ENCODE measurements around the gene UBE2A.

Gene UBE2A

DNA sequence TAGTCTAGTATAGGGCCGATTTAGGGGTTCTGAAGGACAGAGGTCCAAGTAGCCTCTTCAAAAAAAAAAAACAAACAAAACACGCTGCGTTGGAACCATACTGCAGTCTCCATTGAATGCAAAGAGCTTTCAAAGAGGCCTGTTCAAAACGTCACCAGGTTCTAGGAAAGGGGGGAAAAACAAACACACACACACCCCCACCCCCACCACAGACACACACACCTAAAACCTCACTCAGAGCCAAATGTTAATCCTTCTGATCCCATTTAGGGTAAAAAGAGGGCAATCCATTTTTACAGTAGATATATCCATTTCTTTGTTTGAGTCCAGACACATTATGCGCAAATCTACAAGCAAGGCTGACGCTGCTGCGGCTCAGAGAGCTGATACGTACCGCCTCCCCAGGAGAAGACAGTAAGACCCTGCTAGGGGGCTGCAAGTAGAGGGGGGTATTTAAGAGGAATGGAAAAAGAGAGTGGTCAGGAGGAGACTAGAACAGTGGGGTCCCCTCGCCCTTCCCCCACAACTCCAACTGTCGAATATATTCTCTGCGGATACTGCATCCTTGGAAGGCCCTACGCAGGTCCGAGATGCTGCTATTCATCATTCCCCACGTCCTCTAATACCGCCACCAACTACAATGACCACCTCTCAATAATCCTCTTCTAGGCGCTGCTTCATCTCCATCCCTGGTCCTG lies 30.6 kb downstream of the UBE2A start:
- peak overlapping the region; percentile 91 for H3K9ac ChIP-seq (ENCODE audit: insufficient read length)

GRCh38 chrX:119605464-119606279 lies 31.3 kb downstream of the UBE2A start:
- Histone ChIP-seq H3K9ac (ENCODE audit: insufficient read length) (peak overlapping the region; percentile 91), H3K27ac (no peak overlapping the region; the same call in 1 of the 2 replicates), H3K36me3 (ENCODE audit: insufficient read depth, low read length) (peaks cover 9% of the 10 kb centered on the region; the same call in 1 of the 2 replicates), H3K9me3 (ENCODE audit: low read depth, low read length) (no peaks in the 10 kb centered on the region), H3K4me3 (peak overlapping the region; percentile 86)
- DNase-seq (ENCODE audit: low read depth, low spot score), result no peak
- TF ChIP-seq EZH2 (IDR thresholded peaks at IDR 0.05) (no peak), POLR2AphosphoS5 (IDR thresholded peaks at IDR 0.05; ENCODE audit: borderline replicate concordance, low read depth, low read length) (no peak), FOXP2 (optimal IDR thresholded peaks at IDR 0.05; ENCODE audit: control extremely low read depth, extremely low read length, insufficient read depth) (no peak)

More for the DNA sequence above, 30.6 kb downstream of the UBE2A start:
- peaks cover 9% of the 10 kb centered on the region; the same call in 1 of the 2 replicates for H3K36me3 ChIP-seq (ENCODE audit: insufficient read depth, low read length)
- H3K9me3 ChIP-seq (ENCODE audit: low read depth, low read length), result no peaks in the 10 kb centered on the region
- DNase-seq (ENCODE audit: low read depth, low spot score), result no peak
- H3K27ac ChIP-seq, result no peak overlapping the region
- H3K4me3 ChIP-seq, result peak overlapping the region; percentile 86
- no peak for TF ChIP-seq POLR2AphosphoS5 (IDR thresholded peaks at IDR 0.05; ENCODE audit: borderline replicate concordance, low read depth, low read length)
- no peak for TF ChIP-seq FOXP2 (optimal IDR thresholded peaks at IDR 0.05; ENCODE audit: control extremely low read depth, extremely low read length, insufficient read depth)
- TF ChIP-seq EZH2 (IDR thresholded peaks at IDR 0.05), result no peak

DNA sequence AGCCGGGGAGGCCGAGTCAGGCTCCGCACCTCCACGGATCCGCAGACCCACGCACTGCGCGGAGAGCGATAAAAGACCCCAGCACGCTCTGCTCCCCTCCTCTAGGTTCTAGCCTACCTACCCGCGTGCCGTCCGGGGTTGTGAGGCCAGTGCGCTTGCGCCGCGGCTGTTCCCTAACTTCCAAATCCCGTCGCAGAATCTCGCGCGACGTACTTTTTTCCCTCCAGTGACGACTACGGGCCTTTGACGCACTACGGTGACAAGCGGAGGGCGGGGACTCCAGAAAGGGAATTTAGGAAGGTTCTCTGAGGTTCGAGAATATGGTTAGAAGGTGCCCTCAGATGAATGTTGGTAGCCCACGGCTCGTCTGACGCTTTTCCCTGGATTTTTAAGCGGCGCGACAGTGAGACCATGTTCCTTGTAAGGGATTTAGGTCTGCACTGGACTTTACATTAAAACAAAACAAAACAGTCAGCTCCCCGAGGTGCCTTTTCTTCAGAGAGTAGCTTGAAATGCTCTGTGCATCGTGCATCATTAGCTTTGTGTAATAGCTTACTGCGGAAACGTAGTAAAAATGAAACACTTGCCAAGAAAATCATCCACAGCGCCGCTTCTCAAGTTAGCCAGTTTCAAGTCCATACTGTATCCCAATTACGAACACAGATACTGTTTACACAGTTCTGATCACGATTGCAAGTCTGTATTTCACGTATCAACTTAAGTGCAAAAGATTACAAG lies 32.1 kb downstream of the UBE2A start, which contains the start of gene NKRF:
TSS of gene NKRF (minus strand) at position 145 of the 738 bp plus-strand sequence.
- Histone ChIP-seq H3K27ac (peak within 1 kb of the TSS; percentile 83; the same call in 1 of the 2 replicates), H3K9me3 (ENCODE audit: low read depth, low read length) (no peaks in the 10 kb centered on the region), H3K4me3 (peak within 1 kb of the TSS; percentile 86), H3K36me3 (ENCODE audit: insufficient read depth, low read length) (peaks cover 6% of the 10 kb centered on the region; the same call in 1 of the 2 replicates), H3K9ac (ENCODE audit: insufficient read length) (peak within 1 kb of the TSS; percentile 91)
- peak; percentile 67 for DNase-seq (ENCODE audit: low read depth, low spot score)
- no peak for TF ChIP-seq EZH2 (IDR thresholded peaks at IDR 0.05)
- TF ChIP-seq POLR2AphosphoS5 (IDR thresholded peaks at IDR 0.05; ENCODE audit: borderline replicate concordance, low read depth, low read length), result peak; percentile 96

DNA sequence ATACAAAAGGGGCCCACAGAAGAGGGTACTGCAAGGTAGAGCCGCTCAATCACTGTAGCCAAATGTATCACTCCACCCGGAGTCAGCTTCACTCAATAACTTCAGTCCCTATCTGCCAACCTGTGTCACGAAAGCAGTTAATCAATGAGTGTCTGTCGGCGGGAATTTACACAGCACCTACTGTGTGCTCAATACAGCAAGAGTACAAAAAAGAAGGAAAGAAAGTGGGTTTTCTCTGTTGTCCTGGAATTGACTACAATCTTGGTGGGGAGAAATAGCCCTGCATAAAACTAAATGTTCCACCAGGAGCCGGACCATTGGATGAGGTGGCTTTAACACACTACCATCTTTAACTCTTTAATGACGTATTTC lies 32.6 kb downstream of the UBE2A start:
- H3K9me3 ChIP-seq (ENCODE audit: low read depth, low read length), result no peaks in the 10 kb centered on the region
- H3K27ac ChIP-seq, result no peak overlapping the region
- DNase-seq (ENCODE audit: low read depth, low spot score), result no peak
- peaks cover 6% of the 10 kb centered on the region; the same call in 1 of the 2 replicates for H3K36me3 ChIP-seq (ENCODE audit: insufficient read depth, low read length)
- no peak for TF ChIP-seq FOXP2 (optimal IDR thresholded peaks at IDR 0.05; ENCODE audit: control extremely low read depth, extremely low read length, insufficient read depth)
- TF ChIP-seq EZH2 (IDR thresholded peaks at IDR 0.05), result no peak
- no peak for TF ChIP-seq POLR2AphosphoS5 (IDR thresholded peaks at IDR 0.05; ENCODE audit: borderline replicate concordance, low read depth, low read length)
- peak overlapping the region; percentile 73 for H3K9ac ChIP-seq (ENCODE audit: insufficient read length)
- peak overlapping the region; percentile 86 for H3K4me3 ChIP-seq

GRCh38 chrX:119614776-119615175 lies 40.4 kb downstream of the UBE2A start:
- DNase-seq (ENCODE audit: low read depth, low spot score), result no peak
- no peak overlapping the region for H3K9ac ChIP-seq (ENCODE audit: insufficient read length)
- no peak overlapping the region for H3K4me3 ChIP-seq
- TF ChIP-seq POLR2AphosphoS5 (IDR thresholded peaks at IDR 0.05; ENCODE audit: borderline replicate concordance, low read depth, low read length) (no peak), EZH2 (IDR thresholded peaks at IDR 0.05) (no peak), FOXP2 (optimal IDR thresholded peaks at IDR 0.05; ENCODE audit: control extremely low read depth, extremely low read length, insufficient read depth) (no peak)
- no peaks in the 10 kb centered on the region for H3K36me3 ChIP-seq (ENCODE audit: insufficient read depth, low read length)
- H3K27ac ChIP-seq, result no peak overlapping the region
- no peaks in the 10 kb centered on the region for H3K9me3 ChIP-seq (ENCODE audit: low read depth, low read length)

GRCh38 chrX:119617517-119618164 lies 43.3 kb downstream of the UBE2A start:
- TF ChIP-seq FOXP2 (optimal IDR thresholded peaks at IDR 0.05; ENCODE audit: control extremely low read depth, extremely low read length, insufficient read depth), result no peak
- TF ChIP-seq POLR2AphosphoS5 (IDR thresholded peaks at IDR 0.05; ENCODE audit: borderline replicate concordance, low read depth, low read length), result no peak
- no peak for TF ChIP-seq EZH2 (IDR thresholded peaks at IDR 0.05)
- DNase-seq (ENCODE audit: low read depth, low spot score), result peak; percentile 10
- peak overlapping the region; percentile 26; the same call in 1 of the 2 replicates for H3K27ac ChIP-seq
- no peak overlapping the region for H3K9ac ChIP-seq (ENCODE audit: insufficient read length)
- H3K4me3 ChIP-seq, result no peak overlapping the region
- no peaks in the 10 kb centered on the region for H3K9me3 ChIP-seq (ENCODE audit: low read depth, low read length)
- no peaks in the 10 kb centered on the region for H3K36me3 ChIP-seq (ENCODE audit: insufficient read depth, low read length)

DNA sequence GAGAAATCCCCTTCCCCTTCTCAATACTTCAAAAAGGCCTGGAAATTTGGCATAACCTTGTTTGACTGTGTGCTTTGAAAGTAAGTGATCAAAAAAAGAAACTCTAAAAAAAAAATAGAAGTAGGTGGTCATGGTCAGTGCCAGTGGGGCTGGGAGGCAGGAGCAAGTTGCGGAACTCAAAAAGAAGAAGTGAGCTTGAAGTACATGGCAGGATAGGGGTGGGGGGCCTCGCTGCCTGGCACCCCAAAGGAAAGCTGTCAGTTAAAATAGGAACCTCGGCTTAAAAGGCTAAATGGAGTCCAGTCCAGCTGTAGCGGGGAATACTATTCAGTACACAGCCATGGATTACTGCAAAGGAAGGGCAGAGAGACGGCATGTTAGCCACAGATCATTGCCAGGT lies 44.1 kb downstream of the UBE2A start:
- TF ChIP-seq POLR2AphosphoS5 (IDR thresholded peaks at IDR 0.05; ENCODE audit: borderline replicate concordance, low read depth, low read length) (no peak), FOXP2 (optimal IDR thresholded peaks at IDR 0.05; ENCODE audit: control extremely low read depth, extremely low read length, insufficient read depth) (no peak), EZH2 (IDR thresholded peaks at IDR 0.05) (no peak)
- H3K9me3 ChIP-seq (ENCODE audit: low read depth, low read length), result no peaks in the 10 kb centered on the region
- no peak for DNase-seq (ENCODE audit: low read depth, low spot score)
- H3K9ac ChIP-seq (ENCODE audit: insufficient read length), result no peak overlapping the region
- no peak overlapping the region for H3K4me3 ChIP-seq
- H3K27ac ChIP-seq, result no peak overlapping the region
- no peaks in the 10 kb centered on the region for H3K36me3 ChIP-seq (ENCODE audit: insufficient read depth, low read length)

Measured in SK-N-MC (cell line).